Kasumi-1 (cell line): ENCODE measurements around the gene ZSWIM7.
"Not testable (repeated sequence)": the region's sequence is repeated elsewhere in the genome, so short reads cannot be mapped to it uniquely, and the experiment has no call there.

Experiments used
- DNase-seq, 2 experiments: peaks; one replicate each; lab custom pipeline; 2025; lab: John Stamatoyannopoulos, UW

Gene ZSWIM7

GRCh38 chr17:15957206-15957605 lies 42.3 kb downstream of the ZSWIM7 start:
- no peak for DNase-seq

- DNase-seq: no peak
These were observed 43.5 kb downstream of the ZSWIM7 start for GRCh38 chr17:15955793-15956541.

- DNase-seq: peak; percentile 4 to 9
These were observed 45.3 kb downstream of the ZSWIM7 start for GRCh38 chr17:15954222-15954621.

- no peak for DNase-seq
These were observed 46.4 kb downstream of the ZSWIM7 start for GRCh38 chr17:15952916-15953790.

GRCh38 chr17:15952048-15952532 lies 47.4 kb downstream of the ZSWIM7 start:
- no peak for DNase-seq

GRCh38 chr17:15951368-15952047 lies 48.0 kb downstream of the ZSWIM7 start:
- no peak for DNase-seq

GRCh38 chr17:15947976-15948752 lies 51.3 kb downstream of the ZSWIM7 start:
- no peak for DNase-seq

GRCh38 chr17:15947271-15947670 lies 52.2 kb downstream of the ZSWIM7 start:
- DNase-seq: no peak

- no peak for DNase-seq
These were observed 52.8 kb downstream of the ZSWIM7 start for GRCh38 chr17:15946611-15947120.

- DNase-seq: no peak
These were observed 53.8 kb downstream of the ZSWIM7 start for GRCh38 chr17:15945527-15946191.

- DNase-seq: peak; percentile 16 to 29
These were observed 54.6 kb downstream of the ZSWIM7 start, which contains the start of gene ADORA2B for GRCh38 chr17:15944759-15945526. TSS of gene ADORA2B (plus strand) at chr17:15945130. CDS start at chr17:15945249, 119 bp downstream.

- no peak for DNase-seq
These were observed 55.3 kb downstream of the ZSWIM7 start for GRCh38 chr17:15943971-15944758.

GRCh38 chr17:15942207-15942833 lies 57.2 kb downstream of the ZSWIM7 start:
- peak; percentile 65 to 76 for DNase-seq

GRCh38 chr17:15941781-15942180 lies 57.7 kb downstream of the ZSWIM7 start:
- no peak for DNase-seq

GRCh38 chr17:15936481-15936880 lies 63.0 kb downstream of the ZSWIM7 start:
- not testable (repeated sequence) for DNase-seq

GRCh38 chr17:15935891-15936290 lies 63.6 kb downstream of the ZSWIM7 start:
- no peak for DNase-seq

- DNase-seq: no peak
These were observed 64.6 kb downstream of the ZSWIM7 start for GRCh38 chr17:15934866-15935265.

- DNase-seq: no peak
These were observed 68.1 kb downstream of the ZSWIM7 start for GRCh38 chr17:15931394-15931793.

- DNase-seq: no peak
These were observed 69.1 kb downstream of the ZSWIM7 start for GRCh38 chr17:15930426-15930825.
